ENCODE measurements around the gene ACSS3.
"Not testable (repeated sequence)": the region's sequence is repeated elsewhere in the genome, so short reads cannot be mapped to it uniquely, and the experiment has no call there.

ACSS3 gene

GRCh38 chr12:81094718-81095360 lies 17.0 kb downstream of the ACSS3 start:
- DNase-seq: no peak

DNA sequence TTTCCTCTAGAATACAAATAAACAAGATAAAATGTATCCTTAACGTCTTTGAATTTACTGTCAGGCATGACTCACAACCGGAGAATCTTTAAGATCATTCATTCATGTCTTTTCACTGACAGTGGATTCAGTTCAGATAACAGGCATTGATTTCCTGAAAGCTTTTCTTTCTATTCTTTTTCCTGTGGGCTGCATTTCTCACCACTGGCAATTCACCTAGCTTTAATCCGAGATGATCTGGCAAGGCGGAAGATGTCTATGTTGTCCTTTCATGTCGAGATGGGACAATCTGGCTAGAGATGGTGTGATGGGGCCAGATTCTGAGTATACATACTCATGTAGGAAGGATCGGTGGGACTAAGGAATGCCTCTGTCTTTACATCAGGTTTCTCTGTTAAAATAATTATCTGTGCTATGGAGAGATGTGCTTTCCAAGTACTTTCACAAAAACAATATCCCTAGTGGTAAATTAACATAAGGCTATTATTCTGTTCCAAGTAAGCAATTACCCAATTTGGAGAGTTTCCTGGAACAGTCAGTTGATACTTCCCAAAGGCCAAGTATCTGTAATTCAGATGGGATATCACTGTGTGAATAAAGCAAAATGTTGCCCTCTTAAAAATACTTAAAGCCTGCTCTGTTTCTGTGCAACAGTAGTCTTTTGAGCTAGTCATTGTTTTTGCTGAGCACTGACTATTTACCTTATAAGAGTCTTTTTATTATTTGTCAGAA lies 17.8 kb downstream of the ACSS3 start:
- DNase-seq: no peak

DNA sequence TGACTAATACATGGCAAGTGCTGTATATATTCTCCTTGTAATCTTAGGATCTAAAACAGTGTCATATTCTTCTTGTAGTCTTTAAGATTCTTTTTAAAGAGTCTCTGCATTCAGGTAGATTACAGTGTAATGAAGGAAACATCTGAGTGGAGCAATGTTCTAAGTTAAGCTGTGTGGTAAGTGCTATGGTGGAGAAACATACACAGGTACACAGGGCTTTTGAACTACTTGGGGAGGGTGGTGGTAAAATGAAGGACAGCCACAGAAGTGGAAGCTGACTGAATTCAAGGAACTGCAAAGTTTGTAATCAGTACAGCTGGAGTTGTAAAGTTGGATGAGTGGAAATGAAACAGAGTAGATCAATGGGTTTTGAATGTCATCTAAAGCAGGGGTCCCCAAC lies 27.8 kb downstream of the ACSS3 start:
- no peak for DNase-seq

DNA sequence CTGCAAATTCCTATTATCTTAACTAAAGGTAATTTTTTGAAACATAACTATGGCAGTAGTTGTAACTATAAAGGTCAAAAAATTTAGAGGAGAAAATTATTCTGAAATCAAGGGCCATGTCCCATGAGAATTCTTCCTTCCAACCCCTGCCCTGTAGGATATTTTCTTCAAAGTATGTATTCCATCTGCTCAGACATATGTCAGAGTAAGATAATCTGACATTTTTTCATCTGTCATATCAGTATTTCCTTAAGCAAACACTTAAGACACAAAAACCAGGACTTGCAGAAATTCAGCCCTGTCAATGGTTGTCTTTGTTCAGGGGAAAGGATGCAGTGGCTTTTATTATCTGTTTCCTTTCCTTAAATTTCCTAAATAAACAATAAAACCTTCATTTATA lies 36.3 kb downstream of the ACSS3 start:
- no peak for DNase-seq

GRCh38 chr12:81119069-81119468 lies 41.2 kb downstream of the ACSS3 start:
- not testable (repeated sequence) for DNase-seq

- DNase-seq: no peak
These were observed 43.1 kb downstream of the ACSS3 start for GRCh38 chr12:81120961-81121360.

DNA sequence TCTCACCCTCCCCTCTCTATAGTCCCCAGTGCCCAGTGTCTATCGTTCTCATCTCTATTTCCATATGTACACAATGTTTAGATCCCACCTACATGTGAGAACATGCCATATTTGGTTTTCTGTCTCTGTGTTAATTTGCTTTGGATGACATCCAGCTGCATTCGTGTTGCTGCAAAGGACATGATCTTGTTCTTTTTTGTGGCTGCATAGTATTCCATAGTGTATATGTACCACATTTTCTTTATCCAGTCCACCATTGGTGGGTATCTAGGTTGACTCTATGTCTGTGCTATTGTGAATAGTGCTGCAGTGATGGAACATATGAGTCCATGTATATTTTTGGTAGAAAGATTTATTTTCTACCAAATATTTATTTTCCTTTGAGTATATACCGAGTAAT lies 45.7 kb downstream of the ACSS3 start:
- DNase-seq: no peak

DNA sequence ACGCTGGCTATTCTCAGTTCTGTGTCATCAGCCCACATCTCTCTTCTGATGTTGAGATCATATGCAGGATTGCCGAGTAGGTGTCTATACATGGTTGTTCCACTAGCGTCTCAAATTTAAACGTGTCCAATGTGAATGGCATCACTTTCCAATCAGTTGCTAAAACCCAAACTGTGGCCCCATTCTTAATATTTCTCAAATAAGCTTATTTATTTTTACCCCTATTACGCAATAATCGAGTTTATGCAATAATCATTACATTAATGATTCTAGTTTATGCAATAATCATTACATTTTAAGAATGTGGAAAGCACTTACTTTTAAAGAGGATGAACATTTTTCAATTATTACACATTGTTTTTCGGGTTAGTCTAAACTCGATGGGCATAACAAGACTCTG lies 47.8 kb downstream of the ACSS3 start:
- DNase-seq: no peak

DNA sequence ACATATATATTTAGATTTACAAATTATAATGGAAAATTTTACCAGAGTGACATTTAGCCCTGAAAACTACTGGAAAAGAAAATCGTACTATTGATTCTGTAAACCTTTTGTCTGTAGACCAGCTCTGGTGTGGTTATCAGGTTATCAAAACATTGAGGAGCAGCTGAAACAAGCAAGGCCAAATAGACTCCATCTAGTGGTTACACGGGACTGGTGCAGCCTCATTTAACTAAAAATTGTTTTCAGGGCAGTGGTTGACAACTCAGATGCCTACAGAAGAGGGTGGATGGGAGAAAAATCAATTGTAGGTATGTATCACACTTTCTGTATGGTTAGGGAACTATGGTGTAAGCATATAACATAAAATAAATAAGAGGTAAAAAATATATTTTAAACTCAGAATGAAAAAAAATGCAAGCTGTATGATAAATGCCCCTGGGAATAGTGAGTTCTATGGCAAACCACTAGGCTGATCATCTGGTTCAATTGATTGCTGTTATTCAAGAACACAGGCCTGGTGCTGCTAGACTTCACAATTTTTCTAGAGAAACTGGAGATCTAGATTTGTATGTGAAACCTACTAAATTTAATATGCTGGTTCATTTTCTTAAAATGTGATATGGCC lies 51.2 kb downstream of the ACSS3 start:
- DNase-seq: no peak

- no peak for DNase-seq
These were observed 58.6 kb downstream of the ACSS3 start for GRCh38 chr12:81136519-81136918.

DNA sequence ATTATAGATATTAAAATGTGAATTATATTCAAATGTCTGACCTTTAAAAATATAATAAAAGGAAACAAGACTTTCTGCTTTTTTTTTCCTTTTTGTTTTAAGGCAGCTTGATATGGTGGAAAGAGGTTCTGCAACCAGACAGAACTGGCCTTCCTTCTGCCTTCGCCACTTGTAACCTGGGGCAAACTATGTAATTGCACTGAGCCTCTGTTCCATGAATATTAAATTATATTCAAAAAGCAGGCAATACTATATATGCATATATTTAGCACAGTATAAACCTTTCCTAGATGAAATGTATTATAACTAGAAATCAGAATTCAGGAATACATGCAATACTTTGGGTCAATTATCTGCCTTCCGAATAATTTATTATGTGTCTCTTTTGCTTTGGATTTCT lies 59.9 kb downstream of the ACSS3 start:
- DNase-seq: no peak

DNA sequence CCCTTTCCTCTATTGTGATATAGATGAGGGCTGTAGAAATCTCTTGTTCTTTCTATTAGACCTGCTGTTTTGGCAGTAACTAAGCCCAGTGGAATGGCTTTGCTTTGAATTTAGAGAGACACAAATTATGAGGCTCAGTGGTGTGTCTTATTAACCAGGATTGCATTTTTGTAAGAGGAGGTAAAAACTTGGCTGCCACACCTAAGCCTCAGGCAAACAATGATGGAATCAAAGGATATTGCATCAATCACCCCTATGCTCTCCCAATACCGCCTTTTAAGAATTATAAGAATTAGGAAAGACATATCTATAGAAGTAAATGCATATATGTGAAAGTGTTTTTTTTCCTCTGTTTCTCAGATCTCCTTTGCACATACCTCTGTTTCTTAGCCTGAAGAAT lies 63.3 kb downstream of the ACSS3 start:
- no peak for DNase-seq

GRCh38 chr12:81143057-81143456 lies 65.2 kb downstream of the ACSS3 start:
- DNase-seq: no peak

- no peak for DNase-seq
These were observed 68.6 kb downstream of the ACSS3 start for GRCh38 chr12:81146228-81147225.

GRCh38 chr12:81147292-81147919 lies 69.5 kb downstream of the ACSS3 start:
- no peak for DNase-seq

DNA sequence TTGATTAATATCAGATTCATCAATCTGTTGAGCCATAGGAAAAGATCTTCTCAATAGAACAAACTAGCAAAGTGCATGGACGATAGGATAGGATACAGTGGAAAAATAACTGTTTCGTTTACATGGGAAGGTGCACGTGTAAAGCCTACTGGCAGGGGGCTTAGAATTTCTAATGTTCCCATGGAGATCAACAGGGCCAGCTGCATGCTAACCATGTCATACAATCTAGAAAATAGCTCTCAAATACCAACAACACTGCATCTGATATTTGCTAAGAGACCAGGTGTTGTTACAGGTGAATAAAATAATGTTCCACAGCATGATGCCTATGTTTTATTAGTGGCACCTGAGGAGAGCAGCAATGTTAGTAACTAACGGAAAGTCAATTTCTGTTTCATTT lies 72.5 kb downstream of the ACSS3 start:
- no peak for DNase-seq

GRCh38 chr12:81159856-81160255 lies 82.0 kb downstream of the ACSS3 start:
- no peak for DNase-seq

- no peak for DNase-seq
These were observed 83.8 kb downstream of the ACSS3 start for GRCh38 chr12:81161680-81162079.

GRCh38 chr12:81162391-81163136 lies 84.7 kb downstream of the ACSS3 start:
- no peak for DNase-seq

DNA sequence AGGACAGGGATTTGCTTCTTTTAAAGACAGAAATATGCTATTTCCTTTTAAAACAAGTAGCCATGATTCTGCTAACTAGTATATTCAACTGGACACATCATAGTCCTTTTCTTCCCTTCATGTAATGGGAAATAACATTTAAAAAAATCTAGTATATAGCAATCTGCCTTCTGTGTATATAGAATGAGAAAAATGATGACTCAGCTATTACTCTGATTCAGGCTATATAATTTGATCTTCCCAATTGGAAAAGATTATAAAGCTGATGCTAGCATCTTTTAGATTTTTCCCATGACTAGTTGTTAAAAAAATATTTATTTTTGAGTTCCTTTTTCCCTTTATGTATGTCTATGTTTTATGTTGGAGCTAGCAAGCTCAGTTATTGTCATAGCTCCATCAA lies 86.9 kb downstream of the ACSS3 start:
- no peak for DNase-seq

DNA sequence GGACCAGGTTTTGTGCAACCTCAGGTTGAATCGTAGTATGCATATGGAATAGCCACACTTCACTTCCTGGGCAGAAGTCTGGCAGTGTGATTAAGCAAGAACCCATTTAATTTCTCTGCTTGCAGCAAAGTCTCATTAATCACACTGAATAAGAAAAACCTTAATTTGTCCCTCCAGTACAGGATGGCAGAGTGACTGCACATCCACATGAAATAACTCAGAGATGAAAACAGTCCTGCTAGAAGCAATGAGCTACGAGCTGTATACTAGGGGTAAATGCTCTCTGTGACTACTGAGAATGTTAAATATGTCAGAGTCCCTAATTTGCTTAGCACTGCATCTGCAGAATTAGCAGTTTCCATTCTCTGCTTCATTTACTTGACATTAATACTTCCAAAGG lies 88.9 kb downstream of the ACSS3 start:
- DNase-seq: no peak

- DNase-seq: no peak
These were observed 89.8 kb downstream of the ACSS3 start for GRCh38 chr12:81167694-81168093.

All from activated CD4-positive, alpha-beta T cell treated with anti-CD3 and anti-CD28 coated beads, Interleukin-2, amount 50 U/mL, for 1 hour (primary cell).